Tibial nerve (tissue), 3 donors: ENCODE measurements around the gene LHX1.

Experiments
- POLR2A ChIP-seq, 2 donors: fragments of 450-650 bp; IDR thresholded peaks; one replicate each; pipeline ENCODE4 v1.6.1; 2017; ENCODE audit warnings: antibody characterized with exemption in 2 of 2, mild to moderate bottlenecking in 2 of 2, moderate library complexity in 2 of 2
- TF ChIP-seq, protein P1 (sequence below), 5 experiments: fragments of 200-600 bp in 3 of 5; fragments of 450-650 bp in 2 of 5; sonication (generic) in 3 of 5; IDR thresholded peaks; one replicate each; pipeline ENCODE4 v1.5.1; 2016 to 2019; ENCODE audit warnings: antibody characterized with exemption in 5 of 5, mild to moderate bottlenecking in 3 of 5, moderate library complexity in 2 of 5

DNA sequence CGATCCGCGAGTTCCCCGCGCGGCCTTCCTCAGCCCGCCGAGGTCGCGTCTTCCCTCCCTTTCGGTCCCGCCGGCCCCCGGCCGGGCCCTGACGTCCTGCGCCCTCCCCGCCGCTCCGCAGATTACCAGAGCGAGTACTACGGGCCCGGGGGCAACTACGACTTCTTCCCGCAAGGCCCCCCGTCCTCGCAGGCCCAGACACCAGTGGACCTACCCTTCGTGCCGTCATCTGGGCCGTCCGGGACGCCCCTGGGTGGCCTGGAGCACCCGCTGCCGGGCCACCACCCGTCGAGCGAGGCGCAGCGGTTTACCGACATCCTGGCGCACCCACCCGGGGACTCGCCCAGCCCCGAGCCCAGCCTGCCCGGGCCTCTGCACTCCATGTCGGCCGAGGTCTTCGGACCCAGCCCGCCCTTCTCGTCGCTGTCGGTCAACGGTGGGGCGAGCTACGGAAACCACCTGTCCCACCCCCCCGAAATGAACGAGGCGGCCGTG lies 5.4 kb downstream of the LHX1 start:
- TF ChIP-seq, protein P1, sequence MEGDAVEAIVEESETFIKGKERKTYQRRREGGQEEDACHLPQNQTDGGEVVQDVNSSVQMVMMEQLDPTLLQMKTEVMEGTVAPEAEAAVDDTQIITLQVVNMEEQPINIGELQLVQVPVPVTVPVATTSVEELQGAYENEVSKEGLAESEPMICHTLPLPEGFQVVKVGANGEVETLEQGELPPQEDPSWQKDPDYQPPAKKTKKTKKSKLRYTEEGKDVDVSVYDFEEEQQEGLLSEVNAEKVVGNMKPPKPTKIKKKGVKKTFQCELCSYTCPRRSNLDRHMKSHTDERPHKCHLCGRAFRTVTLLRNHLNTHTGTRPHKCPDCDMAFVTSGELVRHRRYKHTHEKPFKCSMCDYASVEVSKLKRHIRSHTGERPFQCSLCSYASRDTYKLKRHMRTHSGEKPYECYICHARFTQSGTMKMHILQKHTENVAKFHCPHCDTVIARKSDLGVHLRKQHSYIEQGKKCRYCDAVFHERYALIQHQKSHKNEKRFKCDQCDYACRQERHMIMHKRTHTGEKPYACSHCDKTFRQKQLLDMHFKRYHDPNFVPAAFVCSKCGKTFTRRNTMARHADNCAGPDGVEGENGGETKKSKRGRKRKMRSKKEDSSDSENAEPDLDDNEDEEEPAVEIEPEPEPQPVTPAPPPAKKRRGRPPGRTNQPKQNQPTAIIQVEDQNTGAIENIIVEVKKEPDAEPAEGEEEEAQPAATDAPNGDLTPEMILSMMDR (IDR thresholded peaks at IDR 0.05) = no peak
- TF ChIP-seq POLR2A (IDR thresholded peaks at IDR 0.05) = no peak
